H1 (cell line): ENCODE data around the gene MRPS31.
"Not testable (repeated sequence)": the region's sequence is repeated elsewhere in the genome, so short reads cannot be mapped to it uniquely, and the experiment has no call there.

Source experiments
- ASH2L ChIP-seq: fragments of 200-600, 300-600 bp; sonication (generic); IDR thresholded peaks from one replicate; pipeline ENCODE4 v1.7.1; 2017; ENCODE audit warnings: low read length
- ATF3 ChIP-seq: IDR thresholded peaks from 2 replicates; pipeline ENCODE4 v1.6.1; 2011; ENCODE audit warnings: low read depth, mild to moderate bottlenecking, low read length; ENCODE audit not compliant: insufficient read depth
- CHD1 ChIP-seq: IDR thresholded peaks from 2 replicates; pipeline ENCODE4 v1.6.1; 2012; ENCODE audit warnings: low read depth, low read length, improper control_type of control experiment
- CTCF ChIP-seq, 3 experiments: IDR thresholded peaks; 1 replicate in 2 of 3; 2 replicates in 1 of 3; pipeline versions ENCODE4 v1.5.1 to v1.6.1; 2011; ENCODE audit warnings: low read length in 3 of 3, mild to moderate bottlenecking in 3 of 3, inconsistent platforms in 2 of 3, low read depth in 1 of 3, moderate library complexity in 1 of 3; ENCODE audit not compliant: insufficient read depth in 1 of 3; ENCODE audit errors: control extremely low read depth in 1 of 3
- EGR1 ChIP-seq: IDR thresholded peaks from 2 replicates; pipeline ENCODE4 v1.6.1; 2011; ENCODE audit warnings: low read depth, low read length, borderline replicate concordance
- JUND ChIP-seq: IDR thresholded peaks from 2 replicates; pipeline ENCODE4 v1.6.1; 2011; ENCODE audit warnings: mild to moderate bottlenecking, improper control_type of control experiment, low read length
- MAX ChIP-seq: IDR thresholded peaks from 2 replicates; pipeline ENCODE4 v1.6.1; 2012; ENCODE audit warnings: inconsistent platforms
- NANOG ChIP-seq: IDR thresholded peaks from 2 replicates; pipeline ENCODE4 v1.6.1; 2011; ENCODE audit warnings: low read length, low read depth, mild to moderate bottlenecking, inconsistent platforms; ENCODE audit not compliant: insufficient read depth, poor library complexity, severe bottlenecking
- POLR2A ChIP-seq, 2 experiments: IDR thresholded peaks; 1 replicate in 1 of 2; 2 replicates in 1 of 2; pipeline ENCODE4 v1.6.1; 2011; ENCODE audit warnings: low read depth in 2 of 2, low read length in 2 of 2, mild to moderate bottlenecking in 2 of 2; ENCODE audit errors: control extremely low read depth in 1 of 2
- POLR2AphosphoS5 ChIP-seq: IDR thresholded peaks from 2 replicates; pipeline ENCODE4 v1.6.1; 2011; ENCODE audit warnings: low read depth, low read length
- RXRA ChIP-seq: IDR thresholded peaks from 2 replicates; pipeline ENCODE4 v1.6.1; 2011; ENCODE audit warnings: low read depth, mild to moderate bottlenecking, low read length, moderate library complexity; ENCODE audit not compliant: insufficient read depth
- TBP ChIP-seq: IDR thresholded peaks from 2 replicates; pipeline ENCODE4 v1.6.1; 2011; ENCODE audit warnings: low read depth, low read length, improper control_type of control experiment
- TCF12 ChIP-seq: IDR thresholded peaks from 2 replicates; pipeline ENCODE4 v1.6.1; 2011; ENCODE audit warnings: low read depth, mild to moderate bottlenecking, low read length

GRCh38 chr13:40788540-40789274, 17.7 kb upstream of the MRPS31 start:
- not testable (repeated sequence) for TF ChIP-seq JUND; TBP; POLR2A (IDR thresholded peaks at IDR 0.05; ENCODE audit: control extremely low read depth in 1 of 2, low read depth in 2 of 2, low read length in 2 of 2); POLR2AphosphoS5; TCF12; MAX; EGR1; RXRA; CTCF (IDR thresholded peaks at IDR 0.05; ENCODE audit: control extremely low read depth in 1 of 3, insufficient read depth in 1 of 3, low read depth in 1 of 3, low read length in 3 of 3); ASH2L; NANOG; CHD1; ATF3
